GM12892 (cell line): ENCODE data around the gene CIBAR2.

Source experiments
- POLR2A ChIP-seq: IDR thresholded peaks from 2 replicates; pipeline ENCODE4 v1.6.1; 2011; ENCODE audit warnings: low read depth, low read length, control low read depth
- POLR2AphosphoS5 ChIP-seq: IDR thresholded peaks from 2 replicates; pipeline ENCODE4 v1.6.1; 2011; ENCODE audit warnings: low read depth, low read length, control low read depth
- TAF1 ChIP-seq: IDR thresholded peaks from 2 replicates; pipeline ENCODE4 v1.6.1; 2011; ENCODE audit warnings: low read depth, mild to moderate bottlenecking, control low read depth, low read length, borderline replicate concordance

GRCh38 chr16:85145734-85146531 is 33.7 kb upstream of the CIBAR2 start:
- no peak for TF ChIP-seq POLR2A
- TF ChIP-seq TAF1, result no peak
- TF ChIP-seq POLR2AphosphoS5, result no peak
